Measurements from ENCODE around the gene SIGLEC15. TPM values are rescaled to one million over a fixed set of nuclear protein-coding genes. Genes with fewer than 3 reads are reported as not detected.

Gene SIGLEC15
- total RNA-seq, 4 donors from 2014 or later: not detected

GRCh38 chr18:45880876-45881558 is 55.5 kb downstream of the SIGLEC15 start:
- intact Hi-C loops (cut with DNase I; ENCODE audit: low total_unique reads): loop anchor here (1.0 to 2.0 kb wide), 2 partner anchors 188 to 216 kb away; no protein-coding TSS in a partner anchor
- H3K4me3 ChIP-seq: no peak overlapping the region
- in situ Hi-C loops (cut with MboI; ENCODE audit: low sequenced_read_pairs in 4 of 4): loop anchor here in 3 of 4 donors (10.0 to 25.0 kb wide), 3 partner anchors 186 to 219 kb away; no protein-coding TSS in a partner anchor
- no peaks in the 10 kb centered on the region for H3K4me1 ChIP-seq
- no peak for TF ChIP-seq POLR2A (IDR thresholded peaks at IDR 0.05)
- no peak for TF ChIP-seq CTCF (IDR thresholded peaks at IDR 0.05 in 4 of 5, conservative IDR thresholded peaks at IDR 0.05 in 1 of 5)
- ATAC-seq (no peak), DNase-seq (no peak)
- H3K27ac ChIP-seq: no peak overlapping the region
- peaks cover 0 to 61% of the 10 kb centered on the region in 2 donors for H3K36me3 ChIP-seq
- H3K9me3 ChIP-seq: no peaks in the 10 kb centered on the region
- H3K27me3 ChIP-seq: no peaks in the 10 kb centered on the region

- Histone ChIP-seq H3K27me3 (no peaks in the 10 kb centered on the region), H3K36me3 (peaks cover 0 to 67% of the 10 kb centered on the region in 2 donors), H3K4me1 (no peaks in the 10 kb centered on the region), H3K27ac (no peak overlapping the region), H3K4me3 (no peak overlapping the region), H3K9me3 (no peaks in the 10 kb centered on the region)
- no peak for ATAC-seq
- no peak for DNase-seq
- intact Hi-C loops (cut with DNase I; ENCODE audit: low total_unique reads) (no loop called here), in situ Hi-C loops (cut with MboI; ENCODE audit: low sequenced_read_pairs in 4 of 4) (loop anchor here in 3 of 4 donors (10.0 to 25.0 kb wide), 3 partner anchors 193 to 225 kb away; no protein-coding TSS in a partner anchor)
- TF ChIP-seq CTCF (IDR thresholded peaks at IDR 0.05 in 4 of 5, conservative IDR thresholded peaks at IDR 0.05 in 1 of 5): no peak
- TF ChIP-seq POLR2A (IDR thresholded peaks at IDR 0.05): no peak
These were observed 62.1 kb downstream of the SIGLEC15 start for GRCh38 chr18:45887585-45887984.

GRCh38 chr18:45889419-45890064 is 64.1 kb downstream of the SIGLEC15 start:
- Histone ChIP-seq H3K27ac (no peak overlapping the region), H3K27me3 (no peaks in the 10 kb centered on the region), H3K9me3 (no peaks in the 10 kb centered on the region), H3K36me3 (peaks cover 0 to 62% of the 10 kb centered on the region in 2 donors), H3K4me3 (no peak overlapping the region), H3K4me1 (no peaks in the 10 kb centered on the region)
- in situ Hi-C loops (cut with MboI; ENCODE audit: low sequenced_read_pairs in 4 of 4) (loop anchor here in 3 of 4 donors (10.0 to 25.0 kb wide), 3 partner anchors 195 to 227 kb away; no protein-coding TSS in a partner anchor), intact Hi-C loops (cut with DNase I; ENCODE audit: low total_unique reads) (no loop called here)
- TF ChIP-seq POLR2A (IDR thresholded peaks at IDR 0.05) (no peak), CTCF (IDR thresholded peaks at IDR 0.05 in 4 of 5, conservative IDR thresholded peaks at IDR 0.05 in 1 of 5) (no peak)
- DNase-seq (no peak), ATAC-seq (no peak)

DNA sequence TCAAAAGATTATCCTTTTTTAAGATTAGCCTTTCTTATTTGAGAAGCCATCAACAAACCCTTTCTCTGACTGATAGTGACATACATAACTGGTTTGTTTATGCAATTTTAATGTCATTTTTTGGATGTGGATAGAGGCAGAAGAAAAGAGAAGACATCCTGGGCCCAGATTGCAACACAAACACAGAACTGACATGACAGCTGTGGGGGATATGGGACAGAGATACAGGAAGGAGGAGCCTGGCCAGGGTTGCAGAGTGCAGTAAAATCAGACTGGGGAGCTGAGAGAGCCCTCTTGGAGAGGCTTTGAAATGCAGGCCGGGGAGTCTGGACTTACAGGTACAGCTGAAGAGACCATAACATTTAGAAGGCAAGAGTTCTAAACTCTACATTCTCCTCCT is 65.1 kb downstream of the SIGLEC15 start:
- ATAC-seq (no peak), DNase-seq (peak in 1 of 2 donors; percentile 4)
- Histone ChIP-seq H3K27ac (no peak overlapping the region), H3K27me3 (no peaks in the 10 kb centered on the region), H3K4me1 (no peaks in the 10 kb centered on the region), H3K4me3 (no peak overlapping the region), H3K36me3 (peaks cover 0 to 64% of the 10 kb centered on the region in 2 donors), H3K9me3 (no peaks in the 10 kb centered on the region)
- TF ChIP-seq POLR2A (IDR thresholded peaks at IDR 0.05) (no peak), CTCF (IDR thresholded peaks at IDR 0.05 in 4 of 5, conservative IDR thresholded peaks at IDR 0.05 in 1 of 5) (no peak)
- intact Hi-C loops (cut with DNase I; ENCODE audit: low total_unique reads) (no loop called here), in situ Hi-C loops (cut with MboI; ENCODE audit: low sequenced_read_pairs in 4 of 4) (loop anchor here in 2 of 4 donors (25.0 kb wide), 2 partner anchors 203 to 228 kb away; no protein-coding TSS in a partner anchor)
